Neural cell (in vitro differentiated cells): ENCODE data around the gene HEXD. TPM values are rescaled to one million over a fixed set of nuclear protein-coding genes. Genes with fewer than 3 reads are reported as not detected.
A peak's percentile ranks its signal among the peaks of the same experiment; 100 is the strongest.

Experiments
- H2AFZ ChIP-seq: fragments of 200-600, 300-800 bp; sonication (generic), shearing (Covaris generic); 2 replicates; pipeline ENCODE4 v1.6.0; 2014; ENCODE audit warnings: low read depth, mild to moderate bottlenecking, antibody characterized with exemption, low read length, moderate library complexity
- H3F3A ChIP-seq: fragments of 200-600 bp; shearing (Covaris generic); 2 replicates; pipeline ENCODE4 v1.6.1; 2016; ENCODE audit warnings: mild to moderate bottlenecking, moderate library complexity, mixed read lengths, antibody characterized with exemption, low read length; ENCODE audit not compliant: insufficient read depth, poor library complexity, severe bottlenecking
- H3K27ac ChIP-seq: fragments of 200-600, 300-800 bp; sonication (generic), shearing (Covaris generic); 2 replicates; pipeline ENCODE4 v1.5.1; 2014; ENCODE audit warnings: mild to moderate bottlenecking, low read length, moderate library complexity
- H3K27me3 ChIP-seq: fragments of 300-800, 200-600 bp; sonication (generic), shearing (Covaris generic); 2 replicates; pipeline ENCODE4 v1.6.0; 2014; ENCODE audit warnings: mild to moderate bottlenecking, low read depth, low read length, moderate library complexity; ENCODE audit not compliant: insufficient read depth
- H3K36me3 ChIP-seq: fragments of 300-800, 200-600 bp; sonication (generic), shearing (Covaris generic); 2 replicates; pipeline ENCODE4 v1.5.1; 2014; ENCODE audit warnings: mild to moderate bottlenecking, antibody characterized with exemption, low read length, moderate library complexity; ENCODE audit not compliant: insufficient read depth
- H3K4me2 ChIP-seq: fragments of 300-800, 200-600 bp; sonication (generic), shearing (Covaris generic); 2 replicates; pipeline ENCODE4 v1.6.0; 2014; ENCODE audit warnings: mild to moderate bottlenecking, low read length
- H3K4me3 ChIP-seq: fragments of 300-800, 200-600 bp; sonication (generic), shearing (Covaris generic); 2 replicates; pipeline ENCODE4 v1.5.1; 2014; ENCODE audit warnings: mild to moderate bottlenecking, low read length, moderate library complexity
- H3K79me2 ChIP-seq: fragments of 200-600 bp; shearing (Covaris generic); replicated peaks from 2 replicates; pipeline ENCODE4 v1.6.0; 2014; ENCODE audit warnings: mild to moderate bottlenecking, low read length, moderate library complexity; ENCODE audit not compliant: insufficient read depth
- H3K9ac ChIP-seq: fragments of 300-800, 200-600 bp; sonication (generic), shearing (Covaris generic); 2 replicates; pipeline ENCODE4 v1.6.1; 2016; ENCODE audit warnings: mild to moderate bottlenecking, low read length, mixed read lengths
- H3K9me2 ChIP-seq: fragments of 200-600 bp; shearing (Covaris generic); 2 replicates; pipeline ENCODE4 v1.6.1; 2016; ENCODE audit warnings: mild to moderate bottlenecking, low read length, mixed read lengths; ENCODE audit not compliant: insufficient read depth
- H3K9me3 ChIP-seq: fragments of 200-600, 300-800 bp; sonication (generic), shearing (Covaris generic); 2 replicates; pipeline ENCODE4 v1.6.1; 2016; ENCODE audit warnings: mild to moderate bottlenecking, mixed run types, low read length, moderate library complexity, mixed read lengths
- H4K20me1 ChIP-seq: fragments of 200-600 bp; shearing (Covaris generic); 2 replicates; pipeline ENCODE4 v1.6.1; 2016; ENCODE audit warnings: mild to moderate bottlenecking, mixed run types; ENCODE audit not compliant: insufficient read depth
- EP300 ChIP-seq: fragments of 450-650 bp; conservative IDR thresholded peaks from 2 replicates; pipeline ENCODE4 v1.6.1; 2014; ENCODE audit warnings: antibody characterized with exemption, mild to moderate bottlenecking, moderate library complexity; ENCODE audit not compliant: poor library complexity, severe bottlenecking
- EZH2 ChIP-seq: fragments of 200-600, 300-800 bp; shearing (Covaris generic), sonication (generic); IDR thresholded peaks from 2 replicates; pipeline ENCODE4 v1.6.1; 2014; ENCODE audit warnings: antibody characterized with exemption, low read length, borderline replicate concordance, mild to moderate bottlenecking; ENCODE audit not compliant: insufficient read depth, poor library complexity, severe bottlenecking
- MXI1 ChIP-seq: fragments of 450-650 bp; conservative IDR thresholded peaks from 2 replicates; pipeline ENCODE4 v1.6.1; 2014; ENCODE audit warnings: antibody characterized with exemption, mild to moderate bottlenecking; ENCODE audit not compliant: poor library complexity, severe bottlenecking
- POLR2AphosphoS5 ChIP-seq: IDR thresholded peaks from 2 replicates; pipeline ENCODE4 v1.6.1; 2012
- RAD21 ChIP-seq: fragments of 450-650 bp; conservative IDR thresholded peaks from 2 replicates; pipeline ENCODE4 v1.6.1; 2014; ENCODE audit warnings: antibody characterized with exemption, mild to moderate bottlenecking, moderate library complexity
- SMC3 ChIP-seq: fragments of 450-650 bp; conservative IDR thresholded peaks from 2 replicates; pipeline ENCODE4 v1.6.1; 2014; ENCODE audit warnings: antibody characterized with exemption, mild to moderate bottlenecking, moderate library complexity; ENCODE audit not compliant: poor library complexity
- TAF1 ChIP-seq: IDR thresholded peaks from 2 replicates; pipeline ENCODE4 v1.6.1; 2012; ENCODE audit warnings: low read depth
- polyA plus RNA-seq: library from polyadenylated mRNA; depleted of rRNA; stranded (reverse); fragments of >200 nt; gene quantifications from 2 replicates; pipeline ENCODE4 v1.2.3, GENCODE V29; 2014
- TF ChIP-seq, protein P1 (sequence below): IDR thresholded peaks from 2 replicates; pipeline ENCODE4 v1.6.1; 2012; ENCODE audit warnings: borderline replicate concordance
- TF ChIP-seq, protein P2 (sequence below): fragments of 450-650 bp; IDR thresholded peaks from 2 replicates; pipeline ENCODE4 v1.5.1; 2014; ENCODE audit warnings: antibody characterized with exemption, mild to moderate bottlenecking, moderate library complexity; ENCODE audit not compliant: poor library complexity, severe bottlenecking

HEXD gene
- polyA plus RNA-seq, 1 donor from 2014 or later, result 72.8 TPM

DNA sequence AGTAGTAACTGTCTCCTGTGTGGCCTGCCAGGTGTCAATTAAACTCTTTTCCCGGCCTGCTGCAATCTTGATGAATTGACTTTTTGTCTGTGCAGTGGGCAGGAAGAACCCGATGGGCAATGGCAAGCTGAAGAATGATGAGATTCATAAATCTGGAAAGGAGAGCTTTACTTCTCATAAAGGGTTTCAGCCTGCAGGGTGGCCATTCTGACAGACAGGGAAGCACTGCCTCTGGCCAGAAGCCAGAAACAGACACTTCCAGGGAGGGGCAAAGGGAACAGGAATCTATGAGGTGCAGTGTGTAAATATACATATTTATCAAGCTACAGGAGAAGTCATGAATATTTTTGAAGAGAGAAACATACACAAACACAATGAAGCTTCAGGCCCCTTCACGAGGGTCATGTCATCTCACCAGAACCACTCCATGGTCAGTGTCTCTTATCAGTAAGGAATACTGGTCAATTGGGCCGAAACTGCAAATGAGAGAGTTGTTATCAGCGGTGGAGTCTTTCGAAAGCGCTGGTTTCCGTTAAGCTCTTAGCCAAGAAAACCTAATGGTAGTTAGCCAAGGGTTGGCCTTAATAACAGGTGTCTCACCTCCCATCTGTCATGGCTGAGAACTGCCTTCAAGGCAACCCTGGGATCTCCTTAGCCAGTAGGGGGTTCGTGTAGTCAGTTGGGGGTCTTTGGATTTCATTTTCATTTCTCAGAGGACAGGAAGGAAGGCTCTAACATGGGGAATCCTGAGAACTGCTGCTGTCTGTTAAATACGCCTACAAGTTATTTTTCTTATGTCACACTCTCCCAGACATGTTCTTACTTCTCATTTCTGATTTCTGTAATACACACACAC lies 39.2 kb downstream of the HEXD start:
- Histone ChIP-seq H3K9ac (peak overlapping the region; percentile 96), H3K27ac (peak overlapping the region; percentile 98), H3K9me3 (no peaks in the 10 kb centered on the region), H3K27me3 (no peaks in the 10 kb centered on the region), H3K36me3 (no peaks in the 10 kb centered on the region), H2AFZ (no peak overlapping the region), H4K20me1 (no peaks in the 10 kb centered on the region), H3K4me2 (peak overlapping the region; percentile 90), H3K9me2 (no peaks in the 10 kb centered on the region), H3K4me3 (peak overlapping the region; percentile 86), H3K79me2 (peaks cover 18% of the 10 kb centered on the region), H3F3A (no peaks in the 10 kb centered on the region)
- TF ChIP-seq POLR2AphosphoS5 (no peak), EZH2 (no peak), RAD21 (no peak), EP300 (no peak), MXI1 (no peak), SMC3 (no peak), TAF1 (no peak)
- TF ChIP-seq, protein P1, sequence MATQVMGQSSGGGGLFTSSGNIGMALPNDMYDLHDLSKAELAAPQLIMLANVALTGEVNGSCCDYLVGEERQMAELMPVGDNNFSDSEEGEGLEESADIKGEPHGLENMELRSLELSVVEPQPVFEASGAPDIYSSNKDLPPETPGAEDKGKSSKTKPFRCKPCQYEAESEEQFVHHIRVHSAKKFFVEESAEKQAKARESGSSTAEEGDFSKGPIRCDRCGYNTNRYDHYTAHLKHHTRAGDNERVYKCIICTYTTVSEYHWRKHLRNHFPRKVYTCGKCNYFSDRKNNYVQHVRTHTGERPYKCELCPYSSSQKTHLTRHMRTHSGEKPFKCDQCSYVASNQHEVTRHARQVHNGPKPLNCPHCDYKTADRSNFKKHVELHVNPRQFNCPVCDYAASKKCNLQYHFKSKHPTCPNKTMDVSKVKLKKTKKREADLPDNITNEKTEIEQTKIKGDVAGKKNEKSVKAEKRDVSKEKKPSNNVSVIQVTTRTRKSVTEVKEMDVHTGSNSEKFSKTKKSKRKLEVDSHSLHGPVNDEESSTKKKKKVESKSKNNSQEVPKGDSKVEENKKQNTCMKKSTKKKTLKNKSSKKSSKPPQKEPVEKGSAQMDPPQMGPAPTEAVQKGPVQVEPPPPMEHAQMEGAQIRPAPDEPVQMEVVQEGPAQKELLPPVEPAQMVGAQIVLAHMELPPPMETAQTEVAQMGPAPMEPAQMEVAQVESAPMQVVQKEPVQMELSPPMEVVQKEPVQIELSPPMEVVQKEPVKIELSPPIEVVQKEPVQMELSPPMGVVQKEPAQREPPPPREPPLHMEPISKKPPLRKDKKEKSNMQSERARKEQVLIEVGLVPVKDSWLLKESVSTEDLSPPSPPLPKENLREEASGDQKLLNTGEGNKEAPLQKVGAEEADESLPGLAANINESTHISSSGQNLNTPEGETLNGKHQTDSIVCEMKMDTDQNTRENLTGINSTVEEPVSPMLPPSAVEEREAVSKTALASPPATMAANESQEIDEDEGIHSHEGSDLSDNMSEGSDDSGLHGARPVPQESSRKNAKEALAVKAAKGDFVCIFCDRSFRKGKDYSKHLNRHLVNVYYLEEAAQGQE, result no peak
- TF ChIP-seq, protein P2, sequence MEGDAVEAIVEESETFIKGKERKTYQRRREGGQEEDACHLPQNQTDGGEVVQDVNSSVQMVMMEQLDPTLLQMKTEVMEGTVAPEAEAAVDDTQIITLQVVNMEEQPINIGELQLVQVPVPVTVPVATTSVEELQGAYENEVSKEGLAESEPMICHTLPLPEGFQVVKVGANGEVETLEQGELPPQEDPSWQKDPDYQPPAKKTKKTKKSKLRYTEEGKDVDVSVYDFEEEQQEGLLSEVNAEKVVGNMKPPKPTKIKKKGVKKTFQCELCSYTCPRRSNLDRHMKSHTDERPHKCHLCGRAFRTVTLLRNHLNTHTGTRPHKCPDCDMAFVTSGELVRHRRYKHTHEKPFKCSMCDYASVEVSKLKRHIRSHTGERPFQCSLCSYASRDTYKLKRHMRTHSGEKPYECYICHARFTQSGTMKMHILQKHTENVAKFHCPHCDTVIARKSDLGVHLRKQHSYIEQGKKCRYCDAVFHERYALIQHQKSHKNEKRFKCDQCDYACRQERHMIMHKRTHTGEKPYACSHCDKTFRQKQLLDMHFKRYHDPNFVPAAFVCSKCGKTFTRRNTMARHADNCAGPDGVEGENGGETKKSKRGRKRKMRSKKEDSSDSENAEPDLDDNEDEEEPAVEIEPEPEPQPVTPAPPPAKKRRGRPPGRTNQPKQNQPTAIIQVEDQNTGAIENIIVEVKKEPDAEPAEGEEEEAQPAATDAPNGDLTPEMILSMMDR, result no peak

GRCh38 chr17:82457929-82458178 lies 39.7 kb downstream of the HEXD start:
- TF ChIP-seq EP300 (no peak), SMC3 (no peak), RAD21 (no peak), TAF1 (no peak), MXI1 (no peak), EZH2 (no peak), POLR2AphosphoS5 (no peak)
- TF ChIP-seq, protein P1, result no peak
- TF ChIP-seq, protein P2, result no peak
- peak overlapping the region; percentile 96 for H3K9ac ChIP-seq
- peak overlapping the region; percentile 90 for H3K4me2 ChIP-seq
- H3K4me3 ChIP-seq, result peak overlapping the region; percentile 86
- no peaks in the 10 kb centered on the region for H3K36me3 ChIP-seq
- no peaks in the 10 kb centered on the region for H3K27me3 ChIP-seq
- peaks cover 18% of the 10 kb centered on the region for H3K79me2 ChIP-seq
- no peaks in the 10 kb centered on the region for H3K9me3 ChIP-seq
- H2AFZ ChIP-seq, result no peak overlapping the region
- H3F3A ChIP-seq, result no peaks in the 10 kb centered on the region
- peak overlapping the region; percentile 98 for H3K27ac ChIP-seq
- no peaks in the 10 kb centered on the region for H3K9me2 ChIP-seq
- no peaks in the 10 kb centered on the region for H4K20me1 ChIP-seq
